CD14-positive monocyte (primary cell): ENCODE results near the gene COPS9. TPM values are rescaled to one million over a fixed set of nuclear protein-coding genes. Genes with fewer than 3 reads are reported as not detected.

Experiments used
- DNase-seq, 3 donors: peaks; one replicate each; pipeline ENCODE4 v3.0.0-alpha.2; 2011 to 2022
- H2AFZ ChIP-seq: 2 replicates; pipeline ENCODE4 v1.6.0; 2012; ENCODE audit warnings: mild to moderate bottlenecking, low read depth, low read length, inconsistent platforms; ENCODE audit not compliant: insufficient read depth, poor library complexity, severe bottlenecking
- H3K27ac ChIP-seq, 2 donors: 1 replicate in 1 of 2; 2 replicates in 1 of 2; pipeline ENCODE4 v1.5.1; 2012 to 2013; ENCODE audit warnings: low read length in 2 of 2, control low read depth in 1 of 2, inconsistent platforms in 1 of 2, low read depth in 1 of 2, mild to moderate bottlenecking in 1 of 2
- H3K27me3 ChIP-seq, 2 donors: one replicate each; pipeline versions ENCODE4 v1.6.0 to v1.6.1; 2011 to 2013; ENCODE audit warnings: low read length in 2 of 2; ENCODE audit not compliant: control insufficient read depth in 2 of 2, insufficient read depth in 2 of 2
- H3K36me3 ChIP-seq, 2 donors: replicated peaks in 1 of 2; 1 replicate in 1 of 2; 2 replicates in 1 of 2; pipeline versions ENCODE4 v1.5.1 to v1.6.1; 2012 to 2013; ENCODE audit warnings: low read length in 2 of 2, control low read depth in 1 of 2, inconsistent platforms in 1 of 2, mild to moderate bottlenecking in 1 of 2; ENCODE audit not compliant: insufficient read depth in 2 of 2, control insufficient read depth in 1 of 2
- H3K4me1 ChIP-seq, 2 donors: 1 replicate in 1 of 2; 2 replicates in 1 of 2; pipeline versions ENCODE4 v1.5.1 to v1.6.1; 2012 to 2013; ENCODE audit warnings: low read length in 2 of 2, control low read depth in 1 of 2, inconsistent platforms in 1 of 2, mild to moderate bottlenecking in 1 of 2, moderate library complexity in 1 of 2; ENCODE audit not compliant: insufficient read depth in 2 of 2, control insufficient read depth in 1 of 2
- H3K4me2 ChIP-seq: replicated peaks from 2 replicates; pipeline ENCODE3; 2012; ENCODE audit warnings: low read length, moderate library complexity, mild to moderate bottlenecking; ENCODE audit not compliant: poor library complexity, severe bottlenecking; ENCODE audit errors: extremely low read depth
- H3K4me3 ChIP-seq, 3 experiments: fragments of 200-600 bp in 1 of 3; sonication (generic) in 1 of 3; replicated peaks in 1 of 3; 1 replicate in 2 of 3; 2 replicates in 1 of 3; pipeline ENCODE4 v1.5.1; 2011 to 2013; ENCODE audit warnings: low read length in 3 of 3, mild to moderate bottlenecking in 3 of 3, control low read depth in 2 of 3, low read depth in 2 of 3, inconsistent platforms in 1 of 3, moderate library complexity in 1 of 3
- H3K79me2 ChIP-seq: 2 replicates; pipeline ENCODE4 v1.6.0; 2012; ENCODE audit warnings: mild to moderate bottlenecking, control low read depth, inconsistent platforms, low read length, moderate library complexity; ENCODE audit not compliant: insufficient read depth
- H3K9ac ChIP-seq: 2 replicates; pipeline ENCODE4 v1.6.0; 2017; ENCODE audit warnings: low read length, mild to moderate bottlenecking; ENCODE audit not compliant: insufficient read depth, poor library complexity, severe bottlenecking
- H3K9me3 ChIP-seq, 2 donors: replicated peaks in 1 of 2; 1 replicate in 1 of 2; 2 replicates in 1 of 2; pipeline versions ENCODE4 v1.5.1 to v1.6.1; 2012 to 2013; ENCODE audit warnings: low read length in 2 of 2, control low read depth in 1 of 2; ENCODE audit not compliant: control insufficient read depth in 1 of 2, insufficient read depth in 1 of 2
- H4K20me1 ChIP-seq: 2 replicates; pipeline ENCODE4 v1.6.0; 2012; ENCODE audit warnings: mild to moderate bottlenecking, low read length, control low read depth, moderate library complexity; ENCODE audit not compliant: insufficient read depth
- H3K27ac Mint-ChIP-seq, 7 donors: one replicate each; pipeline ENCODE4 v1.8.0; 2020; ENCODE audit warnings: mild to moderate bottlenecking in 7 of 7, mixed read lengths in 7 of 7, moderate library complexity in 6 of 7, inconsistent platforms in 2 of 7
- H3K27me3 Mint-ChIP-seq, 3 donors: one replicate each; pipeline ENCODE4 v1.8.0; 2021 to 2022; ENCODE audit warnings: low read depth in 3 of 3, mild to moderate bottlenecking in 3 of 3, mixed read lengths in 3 of 3, moderate library complexity in 3 of 3, inconsistent platforms in 1 of 3
- H3K36me3 Mint-ChIP-seq, 2 donors: one replicate each; pipeline ENCODE4 v1.8.0; 2020; ENCODE audit warnings: mixed read lengths in 2 of 2, inconsistent platforms in 1 of 2, mild to moderate bottlenecking in 1 of 2
- H3K4me1 Mint-ChIP-seq: one replicate; pipeline ENCODE4 v1.8.0; 2020; ENCODE audit warnings: mild to moderate bottlenecking, mixed read lengths
- H3K4me3 Mint-ChIP-seq, 2 donors: one replicate each; pipeline ENCODE4 v1.8.0; 2020; ENCODE audit warnings: mild to moderate bottlenecking in 2 of 2, mixed read lengths in 2 of 2, moderate library complexity in 1 of 2
- H3K9me3 Mint-ChIP-seq, 7 donors: one replicate each; pipeline ENCODE4 v1.8.0; 2020 to 2022; ENCODE audit warnings: mixed read lengths in 7 of 7, mild to moderate bottlenecking in 6 of 7, moderate library complexity in 6 of 7, inconsistent platforms in 2 of 7
- CTCF ChIP-seq: fragments of 200-600 bp; IDR thresholded peaks from one replicate; pipeline ENCODE4 v1.8.0; 2022; ENCODE audit warnings: antibody characterized with exemption, mild to moderate bottlenecking
- WGBS: methylation state at CpG from one replicate; pipeline ENCODE4 v1.1.5; 2013; ENCODE audit warnings: missing lambda C conversion rate; ENCODE audit not compliant: insufficient coverage; 5-methylcytosine and 5-hydroxymethylcytosine counted together
- intact Hi-C, 2 donors: fragments of 100-400 bp; cut with micrococcal nuclease; formaldehyde crosslinking; loops; one replicate each; pipeline versions ENCODE4 v1.15.0 to v1.15.1; 2023
- polyA plus RNA-seq, 3 donors: library from polyadenylated mRNA; depleted of rRNA in 1 of 3; unstranded in 2 of 3; stranded (reverse) in 1 of 3; fragments of 300-500 nt in 2 of 3; fragments of >200 nt in 1 of 3; fragmentation: Illumina TruSeq in 2 of 3; gene quantifications; 1 replicate in 2 of 3; 2 replicates in 1 of 3; pipeline ENCODE4 v1.2.3, GENCODE V29; 2012 to 2021

Gene COPS9
- polyA plus RNA-seq, 3 donors, result 123 to 300 (median 268) TPM

GRCh38 chr2:240130393-240131195 lies 5.5 kb downstream of the COPS9 start:
- Mint-ChIP-seq H3K27me3 (no peaks in the 10 kb centered on the region), H3K9me3 (peaks cover 0 to 2% (median 0%) of the 10 kb centered on the region in 7 donors), H3K4me3 (no peak overlapping the region), H3K4me1 (peaks cover 15% of the 10 kb centered on the region), H3K36me3 (peaks cover 71 to 73% of the 10 kb centered on the region in 2 donors), H3K27ac (peak overlapping the region in 1 of 7 donors; percentile 4)
- Histone ChIP-seq H3K4me2 (no peak overlapping the region), H3K4me1 (peaks cover 9% of the 10 kb centered on the region in 2 donors), H2AFZ (no peak overlapping the region), H3K27ac (no peak overlapping the region), H3K4me3 (no peak overlapping the region), H3K9me3 (no peaks in the 10 kb centered on the region), H3K27me3 (no peaks in the 10 kb centered on the region), H4K20me1 (peaks cover 12% of the 10 kb centered on the region), H3K79me2 (peaks cover 13% of the 10 kb centered on the region), H3K9ac (no peak overlapping the region), H3K36me3 (peaks cover 62 to 81% of the 10 kb centered on the region in 2 donors)
- DNase-seq, result no peak
- no peak for TF ChIP-seq CTCF
- intact Hi-C loops, result no loop called here
- WGBS, result 94% methylated on average over 21 of the region's 23 CpGs

- Mint-ChIP-seq H3K4me1 (peaks cover 8% of the 10 kb centered on the region), H3K27me3 (no peaks in the 10 kb centered on the region), H3K9me3 (peaks cover 0 to 2% (median 0%) of the 10 kb centered on the region in 7 donors), H3K4me3 (no peak overlapping the region), H3K36me3 (peaks cover 72 to 73% of the 10 kb centered on the region in 2 donors), H3K27ac (peak overlapping the region in 1 of 7 donors; percentile 53)
- Histone ChIP-seq H3K36me3 (peaks cover 62 to 81% of the 10 kb centered on the region in 2 donors), H3K4me2 (no peak overlapping the region), H3K79me2 (peaks cover 6% of the 10 kb centered on the region), H3K9ac (no peak overlapping the region), H3K4me1 (peaks cover 1% of the 10 kb centered on the region in 2 donors), H3K27ac (no peak overlapping the region), H3K27me3 (no peaks in the 10 kb centered on the region), H3K4me3 (no peak overlapping the region), H3K9me3 (no peaks in the 10 kb centered on the region), H2AFZ (no peak overlapping the region), H4K20me1 (peaks cover 6% of the 10 kb centered on the region)
- DNase-seq, result no peak
- 98% methylated on average over 18 of the region's 22 CpGs for WGBS
- intact Hi-C loops, result no loop called here
- no peak for TF ChIP-seq CTCF
Measured at GRCh38 chr2:240129731-240130392, 6.2 kb downstream of the COPS9 start.
